Measurements from ENCODE around the gene NBPF3. TPM values are rescaled to one million over a fixed set of nuclear protein-coding genes. Genes with fewer than 3 reads are reported as not detected.

Gene NBPF3
- total RNA-seq, 2 donors from 2014 or later: 9.6 to 29.3 TPM

DNA sequence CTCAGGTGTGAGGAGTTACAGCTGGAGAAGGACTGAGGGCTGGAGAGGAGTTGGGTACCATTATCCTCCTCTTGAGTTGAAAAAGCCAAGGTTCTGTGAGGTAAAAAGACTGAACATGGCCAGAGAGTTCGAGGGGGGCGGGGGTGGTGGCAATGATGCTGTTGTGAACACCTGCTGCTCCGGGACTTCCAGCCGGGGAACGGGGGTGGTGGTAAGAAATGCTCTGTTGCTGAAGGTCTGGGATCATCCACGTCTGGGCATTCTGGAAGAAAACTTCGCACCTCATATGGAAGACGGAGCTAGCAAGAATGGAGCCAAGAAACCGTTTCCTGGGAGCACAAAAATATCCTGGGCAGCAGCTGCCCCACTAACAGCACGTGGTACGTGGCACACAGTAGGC, 49.2 kb downstream of the NBPF3 start:
- Histone ChIP-seq H3K4me3 (no peak overlapping the region), H3K9me3 (no peaks in the 10 kb centered on the region), H3K27ac (no peak overlapping the region), H3K4me1 (no peaks in the 10 kb centered on the region), H3K36me3 (replicated peaks in 1 of 2; ENCODE audit: insufficient read depth in 1 of 2, low read depth in 2 of 2) (no peaks in the 10 kb centered on the region), H3K27me3 (no peaks in the 10 kb centered on the region)
- no peak for DNase-seq
- ATAC-seq: no peak
- intact Hi-C loops (cut with DNase I): no loop called here
- no peak for TF ChIP-seq POLR2A (IDR thresholded peaks at IDR 0.05)
- TF ChIP-seq, protein P1, sequence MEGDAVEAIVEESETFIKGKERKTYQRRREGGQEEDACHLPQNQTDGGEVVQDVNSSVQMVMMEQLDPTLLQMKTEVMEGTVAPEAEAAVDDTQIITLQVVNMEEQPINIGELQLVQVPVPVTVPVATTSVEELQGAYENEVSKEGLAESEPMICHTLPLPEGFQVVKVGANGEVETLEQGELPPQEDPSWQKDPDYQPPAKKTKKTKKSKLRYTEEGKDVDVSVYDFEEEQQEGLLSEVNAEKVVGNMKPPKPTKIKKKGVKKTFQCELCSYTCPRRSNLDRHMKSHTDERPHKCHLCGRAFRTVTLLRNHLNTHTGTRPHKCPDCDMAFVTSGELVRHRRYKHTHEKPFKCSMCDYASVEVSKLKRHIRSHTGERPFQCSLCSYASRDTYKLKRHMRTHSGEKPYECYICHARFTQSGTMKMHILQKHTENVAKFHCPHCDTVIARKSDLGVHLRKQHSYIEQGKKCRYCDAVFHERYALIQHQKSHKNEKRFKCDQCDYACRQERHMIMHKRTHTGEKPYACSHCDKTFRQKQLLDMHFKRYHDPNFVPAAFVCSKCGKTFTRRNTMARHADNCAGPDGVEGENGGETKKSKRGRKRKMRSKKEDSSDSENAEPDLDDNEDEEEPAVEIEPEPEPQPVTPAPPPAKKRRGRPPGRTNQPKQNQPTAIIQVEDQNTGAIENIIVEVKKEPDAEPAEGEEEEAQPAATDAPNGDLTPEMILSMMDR (IDR thresholded peaks at IDR 0.05): no peak
- 74 to 76% methylated on average over 8 to 11 of the region's 11 CpGs for WGBS, 2 donors

DNA sequence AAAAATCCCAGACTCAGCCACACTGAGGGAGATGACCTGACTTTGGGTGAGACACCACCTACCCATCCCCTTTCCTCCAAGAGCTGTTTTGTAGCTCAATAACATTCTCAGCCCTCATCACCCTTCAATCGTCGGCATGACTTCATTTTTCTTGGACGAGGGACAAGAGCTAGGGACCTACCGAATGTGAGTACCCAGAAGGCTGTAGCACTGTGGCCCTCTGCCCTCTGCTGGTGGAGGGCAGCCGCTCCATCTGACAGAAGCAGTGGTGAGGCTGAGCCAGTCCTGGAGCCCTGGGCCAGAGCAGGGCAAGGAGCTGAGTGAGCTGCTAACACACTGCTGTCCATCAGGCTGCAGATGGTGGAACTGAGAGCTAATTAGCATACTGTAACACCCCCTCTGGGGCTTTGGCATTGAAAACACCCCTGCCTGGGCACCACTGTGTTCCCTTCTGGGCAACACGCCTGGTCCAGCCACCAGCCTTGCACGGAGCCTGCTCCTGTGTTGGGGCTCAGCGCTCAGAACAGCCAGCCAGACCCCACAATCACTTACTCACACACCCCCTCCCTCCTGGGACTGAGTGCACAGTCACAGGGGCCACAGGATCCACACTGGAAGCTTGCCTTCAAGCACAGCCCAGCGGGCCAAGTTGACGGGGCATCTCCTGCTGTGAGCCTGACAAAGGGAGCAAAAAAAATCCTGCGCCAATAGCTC, 51.0 kb downstream of the NBPF3 start:
- Histone ChIP-seq H3K4me3 (no peak overlapping the region), H3K27me3 (no peaks in the 10 kb centered on the region), H3K36me3 (replicated peaks in 1 of 2; ENCODE audit: insufficient read depth in 1 of 2, low read depth in 2 of 2) (no peaks in the 10 kb centered on the region), H3K4me1 (no peaks in the 10 kb centered on the region), H3K9me3 (no peaks in the 10 kb centered on the region), H3K27ac (no peak overlapping the region)
- TF ChIP-seq, protein P1 (IDR thresholded peaks at IDR 0.05): peak in 3 of 7 experiments; percentile 15 to 36 (median 17)
- TF ChIP-seq POLR2A (IDR thresholded peaks at IDR 0.05): no peak
- 67 to 80% methylated on average over 3 to 11 of the region's 11 CpGs for WGBS, 2 donors
- peak in 3 of 4 donors; percentile 23 to 42 (median 27) for DNase-seq
- intact Hi-C loops (cut with DNase I): no loop called here
- ATAC-seq: no peak

DNA sequence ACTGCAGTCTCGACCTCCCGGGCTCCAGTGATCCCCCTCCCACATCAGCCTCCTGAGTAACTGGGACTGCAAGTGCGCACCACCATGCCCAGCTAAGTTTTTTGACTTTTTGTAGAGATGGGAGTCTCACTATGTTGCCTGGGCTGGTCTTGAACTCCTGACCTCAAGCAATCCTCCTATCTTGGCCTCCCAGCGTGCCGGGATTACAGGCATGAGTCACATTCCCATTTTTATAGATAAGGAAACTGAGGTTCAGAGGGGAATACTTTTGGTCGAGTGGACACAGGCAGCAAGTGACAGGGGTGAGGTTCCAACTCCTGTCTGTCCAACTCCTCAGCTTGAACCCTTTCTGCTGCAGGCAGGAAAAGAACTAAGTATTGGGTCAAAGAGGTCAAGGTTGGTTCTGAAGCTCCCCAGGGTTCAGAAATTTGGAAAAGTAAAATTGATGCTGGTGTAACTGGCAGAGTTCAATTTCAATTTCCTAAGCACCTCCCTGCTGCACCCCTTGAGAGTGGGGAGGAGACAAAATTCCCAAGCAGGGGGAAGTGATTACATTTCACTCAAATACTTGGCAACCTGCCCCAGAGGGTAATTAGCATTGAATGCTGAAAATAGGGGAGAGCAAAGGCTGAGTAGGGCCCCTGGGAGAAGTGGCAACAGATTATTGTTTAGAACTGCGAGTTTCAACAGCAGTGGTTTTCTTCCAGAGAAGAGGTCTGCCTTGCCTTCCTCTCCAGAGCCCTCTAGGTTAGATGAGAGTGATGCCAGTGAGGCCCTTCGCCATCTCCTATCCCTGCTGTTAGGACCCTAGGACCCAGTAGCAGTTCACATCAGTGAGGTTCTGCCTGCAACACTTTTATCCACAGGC, 51.8 kb downstream of the NBPF3 start:
- H3K4me3 ChIP-seq: no peak overlapping the region
- WGBS, 2 donors: 31 to 48% methylated on average over 7 to 8 of the region's 8 CpGs
- intact Hi-C loops (cut with DNase I): no loop called here
- no peak for TF ChIP-seq POLR2A (IDR thresholded peaks at IDR 0.05)
- TF ChIP-seq, protein P1 (IDR thresholded peaks at IDR 0.05): no peak
- no peaks in the 10 kb centered on the region for H3K27me3 ChIP-seq
- DNase-seq: no peak
- H3K27ac ChIP-seq: no peak overlapping the region
- H3K4me1 ChIP-seq: no peaks in the 10 kb centered on the region
- ATAC-seq: no peak
- H3K36me3 ChIP-seq (replicated peaks in 1 of 2; ENCODE audit: insufficient read depth in 1 of 2, low read depth in 2 of 2): no peaks in the 10 kb centered on the region
- H3K9me3 ChIP-seq: no peaks in the 10 kb centered on the region

DNA sequence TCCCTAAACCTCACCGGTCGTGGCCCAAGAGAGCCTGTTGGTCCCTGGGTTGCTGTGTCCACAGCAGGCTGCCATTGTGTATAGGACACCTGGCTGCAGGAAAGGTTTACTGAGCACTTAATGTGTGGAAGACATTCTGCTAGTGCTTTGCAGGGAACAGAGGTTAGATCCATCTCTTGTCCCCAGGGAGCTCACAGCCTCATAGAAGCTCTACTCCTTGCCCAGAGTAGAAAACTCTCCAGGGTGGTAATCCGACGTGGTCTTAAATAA, 52.4 kb downstream of the NBPF3 start:
- Histone ChIP-seq H3K27ac (no peak overlapping the region), H3K36me3 (replicated peaks in 1 of 2; ENCODE audit: insufficient read depth in 1 of 2, low read depth in 2 of 2) (no peaks in the 10 kb centered on the region), H3K27me3 (no peaks in the 10 kb centered on the region), H3K4me1 (no peaks in the 10 kb centered on the region), H3K4me3 (no peak overlapping the region), H3K9me3 (no peaks in the 10 kb centered on the region)
- DNase-seq (no peak), ATAC-seq (no peak)
- intact Hi-C loops (cut with DNase I): no loop called here
- 54 to 60% methylated on average over 4 of the region's 4 CpGs for WGBS, 2 donors
- TF ChIP-seq POLR2A (IDR thresholded peaks at IDR 0.05): no peak
- TF ChIP-seq, protein P1 (IDR thresholded peaks at IDR 0.05): no peak
